Measurements from ENCODE around the gene PANX2. TPM values are rescaled to one million over a fixed set of nuclear protein-coding genes. Genes with fewer than 3 reads are reported as not detected.

Gene PANX2
- total and polyA plus RNA-seq, 9 of the 15 experiments (the other 6 are each of a cell fraction or from before 2014, with no cell fraction given) = 0.01 to 3.9 (median 0.67) TPM; not detected in 1

DNA sequence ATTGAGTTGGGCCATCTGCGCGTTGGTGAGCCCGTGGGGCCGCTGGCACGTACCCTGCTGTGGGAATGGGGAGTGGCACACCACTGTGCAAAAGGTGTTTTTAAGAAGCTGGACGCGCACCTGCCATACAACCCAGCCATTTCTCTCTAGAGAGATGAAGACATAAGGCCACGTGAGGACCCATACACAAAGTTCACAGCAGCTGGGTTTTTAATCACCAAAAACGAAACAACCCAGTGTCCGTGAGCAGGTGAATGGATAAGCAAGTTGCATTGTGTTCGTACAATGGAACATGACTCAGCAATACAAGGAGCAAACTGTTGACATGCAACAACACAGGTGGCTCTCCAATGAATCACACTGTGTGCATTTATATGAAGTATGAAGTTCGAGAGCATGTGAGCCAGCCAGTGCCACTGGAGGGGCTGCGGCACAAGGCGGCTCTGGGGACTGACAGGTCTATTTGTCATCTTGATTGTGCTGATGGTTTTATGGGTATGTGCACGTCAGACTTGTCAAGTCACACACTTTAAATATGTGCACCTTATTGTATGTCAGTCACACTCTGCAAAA is 30.6 kb upstream of the PANX2 start (continued):
- TF ChIP-seq, protein P1, sequence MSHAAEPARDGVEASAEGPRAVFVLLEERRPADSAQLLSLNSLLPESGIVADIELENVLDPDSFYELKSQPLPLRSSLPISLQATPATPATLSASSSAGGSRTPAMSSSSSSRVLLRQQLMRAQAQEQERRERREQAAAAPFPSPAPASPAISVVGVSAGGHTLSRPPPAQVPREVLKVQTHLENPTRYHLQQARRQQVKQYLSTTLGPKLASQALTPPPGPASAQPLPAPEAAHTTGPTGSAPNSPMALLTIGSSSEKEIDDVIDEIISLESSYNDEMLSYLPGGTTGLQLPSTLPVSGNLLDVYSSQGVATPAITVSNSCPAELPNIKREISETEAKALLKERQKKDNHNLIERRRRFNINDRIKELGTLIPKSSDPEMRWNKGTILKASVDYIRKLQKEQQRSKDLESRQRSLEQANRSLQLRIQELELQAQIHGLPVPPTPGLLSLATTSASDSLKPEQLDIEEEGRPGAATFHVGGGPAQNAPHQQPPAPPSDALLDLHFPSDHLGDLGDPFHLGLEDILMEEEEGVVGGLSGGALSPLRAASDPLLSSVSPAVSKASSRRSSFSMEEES (CRISPR knock-in tag; IDR thresholded peaks at IDR 0.05) = no peak
- TF ChIP-seq, protein P2, sequence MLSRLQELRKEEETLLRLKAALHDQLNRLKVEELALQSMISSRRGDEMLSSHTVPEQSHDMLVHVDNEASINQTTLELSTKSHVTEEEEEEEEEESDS (CRISPR knock-in tag; IDR thresholded peaks at IDR 0.05) = no peak
- TF ChIP-seq, protein P3, sequence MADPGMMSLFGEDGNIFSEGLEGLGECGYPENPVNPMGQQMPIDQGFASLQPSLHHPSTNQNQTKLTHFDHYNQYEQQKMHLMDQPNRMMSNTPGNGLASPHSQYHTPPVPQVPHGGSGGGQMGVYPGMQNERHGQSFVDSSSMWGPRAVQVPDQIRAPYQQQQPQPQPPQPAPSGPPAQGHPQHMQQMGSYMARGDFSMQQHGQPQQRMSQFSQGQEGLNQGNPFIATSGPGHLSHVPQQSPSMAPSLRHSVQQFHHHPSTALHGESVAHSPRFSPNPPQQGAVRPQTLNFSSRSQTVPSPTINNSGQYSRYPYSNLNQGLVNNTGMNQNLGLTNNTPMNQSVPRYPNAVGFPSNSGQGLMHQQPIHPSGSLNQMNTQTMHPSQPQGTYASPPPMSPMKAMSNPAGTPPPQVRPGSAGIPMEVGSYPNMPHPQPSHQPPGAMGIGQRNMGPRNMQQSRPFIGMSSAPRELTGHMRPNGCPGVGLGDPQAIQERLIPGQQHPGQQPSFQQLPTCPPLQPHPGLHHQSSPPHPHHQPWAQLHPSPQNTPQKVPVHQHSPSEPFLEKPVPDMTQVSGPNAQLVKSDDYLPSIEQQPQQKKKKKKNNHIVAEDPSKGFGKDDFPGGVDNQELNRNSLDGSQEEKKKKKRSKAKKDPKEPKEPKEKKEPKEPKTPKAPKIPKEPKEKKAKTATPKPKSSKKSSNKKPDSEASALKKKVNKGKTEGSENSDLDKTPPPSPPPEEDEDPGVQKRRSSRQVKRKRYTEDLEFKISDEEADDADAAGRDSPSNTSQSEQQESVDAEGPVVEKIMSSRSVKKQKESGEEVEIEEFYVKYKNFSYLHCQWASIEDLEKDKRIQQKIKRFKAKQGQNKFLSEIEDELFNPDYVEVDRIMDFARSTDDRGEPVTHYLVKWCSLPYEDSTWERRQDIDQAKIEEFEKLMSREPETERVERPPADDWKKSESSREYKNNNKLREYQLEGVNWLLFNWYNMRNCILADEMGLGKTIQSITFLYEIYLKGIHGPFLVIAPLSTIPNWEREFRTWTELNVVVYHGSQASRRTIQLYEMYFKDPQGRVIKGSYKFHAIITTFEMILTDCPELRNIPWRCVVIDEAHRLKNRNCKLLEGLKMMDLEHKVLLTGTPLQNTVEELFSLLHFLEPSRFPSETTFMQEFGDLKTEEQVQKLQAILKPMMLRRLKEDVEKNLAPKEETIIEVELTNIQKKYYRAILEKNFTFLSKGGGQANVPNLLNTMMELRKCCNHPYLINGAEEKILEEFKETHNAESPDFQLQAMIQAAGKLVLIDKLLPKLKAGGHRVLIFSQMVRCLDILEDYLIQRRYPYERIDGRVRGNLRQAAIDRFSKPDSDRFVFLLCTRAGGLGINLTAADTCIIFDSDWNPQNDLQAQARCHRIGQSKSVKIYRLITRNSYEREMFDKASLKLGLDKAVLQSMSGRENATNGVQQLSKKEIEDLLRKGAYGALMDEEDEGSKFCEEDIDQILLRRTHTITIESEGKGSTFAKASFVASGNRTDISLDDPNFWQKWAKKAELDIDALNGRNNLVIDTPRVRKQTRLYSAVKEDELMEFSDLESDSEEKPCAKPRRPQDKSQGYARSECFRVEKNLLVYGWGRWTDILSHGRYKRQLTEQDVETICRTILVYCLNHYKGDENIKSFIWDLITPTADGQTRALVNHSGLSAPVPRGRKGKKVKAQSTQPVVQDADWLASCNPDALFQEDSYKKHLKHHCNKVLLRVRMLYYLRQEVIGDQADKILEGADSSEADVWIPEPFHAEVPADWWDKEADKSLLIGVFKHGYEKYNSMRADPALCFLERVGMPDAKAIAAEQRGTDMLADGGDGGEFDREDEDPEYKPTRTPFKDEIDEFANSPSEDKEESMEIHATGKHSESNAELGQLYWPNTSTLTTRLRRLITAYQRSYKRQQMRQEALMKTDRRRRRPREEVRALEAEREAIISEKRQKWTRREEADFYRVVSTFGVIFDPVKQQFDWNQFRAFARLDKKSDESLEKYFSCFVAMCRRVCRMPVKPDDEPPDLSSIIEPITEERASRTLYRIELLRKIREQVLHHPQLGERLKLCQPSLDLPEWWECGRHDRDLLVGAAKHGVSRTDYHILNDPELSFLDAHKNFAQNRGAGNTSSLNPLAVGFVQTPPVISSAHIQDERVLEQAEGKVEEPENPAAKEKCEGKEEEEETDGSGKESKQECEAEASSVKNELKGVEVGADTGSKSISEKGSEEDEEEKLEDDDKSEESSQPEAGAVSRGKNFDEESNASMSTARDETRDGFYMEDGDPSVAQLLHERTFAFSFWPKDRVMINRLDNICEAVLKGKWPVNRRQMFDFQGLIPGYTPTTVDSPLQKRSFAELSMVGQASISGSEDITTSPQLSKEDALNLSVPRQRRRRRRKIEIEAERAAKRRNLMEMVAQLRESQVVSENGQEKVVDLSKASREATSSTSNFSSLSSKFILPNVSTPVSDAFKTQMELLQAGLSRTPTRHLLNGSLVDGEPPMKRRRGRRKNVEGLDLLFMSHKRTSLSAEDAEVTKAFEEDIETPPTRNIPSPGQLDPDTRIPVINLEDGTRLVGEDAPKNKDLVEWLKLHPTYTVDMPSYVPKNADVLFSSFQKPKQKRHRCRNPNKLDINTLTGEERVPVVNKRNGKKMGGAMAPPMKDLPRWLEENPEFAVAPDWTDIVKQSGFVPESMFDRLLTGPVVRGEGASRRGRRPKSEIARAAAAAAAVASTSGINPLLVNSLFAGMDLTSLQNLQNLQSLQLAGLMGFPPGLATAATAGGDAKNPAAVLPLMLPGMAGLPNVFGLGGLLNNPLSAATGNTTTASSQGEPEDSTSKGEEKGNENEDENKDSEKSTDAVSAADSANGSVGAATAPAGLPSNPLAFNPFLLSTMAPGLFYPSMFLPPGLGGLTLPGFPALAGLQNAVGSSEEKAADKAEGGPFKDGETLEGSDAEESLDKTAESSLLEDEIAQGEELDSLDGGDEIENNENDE (IDR thresholded peaks at IDR 0.05; ENCODE audit: low read depth, low read length) = no peak
- TF ChIP-seq GABPB2 (CRISPR knock-in tag; conservative IDR thresholded peaks at IDR 0.05) (no peak), TCF3 (CRISPR knock-in tag; IDR thresholded peaks at IDR 0.05) (no peak), SOX6 (IDR thresholded peaks at IDR 0.05) (peak; percentile 92), HIVEP1 (CRISPR knock-in tag; IDR thresholded peaks at IDR 0.05) (no peak)
- TF ChIP-seq, protein P4, sequence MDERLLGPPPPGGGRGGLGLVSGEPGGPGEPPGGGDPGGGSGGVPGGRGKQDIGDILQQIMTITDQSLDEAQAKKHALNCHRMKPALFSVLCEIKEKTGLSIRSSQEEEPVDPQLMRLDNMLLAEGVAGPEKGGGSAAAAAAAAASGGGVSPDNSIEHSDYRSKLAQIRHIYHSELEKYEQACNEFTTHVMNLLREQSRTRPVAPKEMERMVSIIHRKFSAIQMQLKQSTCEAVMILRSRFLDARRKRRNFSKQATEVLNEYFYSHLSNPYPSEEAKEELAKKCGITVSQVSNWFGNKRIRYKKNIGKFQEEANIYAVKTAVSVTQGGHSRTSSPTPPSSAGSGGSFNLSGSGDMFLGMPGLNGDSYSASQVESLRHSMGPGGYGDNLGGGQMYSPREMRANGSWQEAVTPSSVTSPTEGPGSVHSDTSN (CRISPR knock-in tag; IDR thresholded peaks at IDR 0.05; ENCODE audit: low read depth) = peak; percentile 34; the same call in 1 of the 2 replicates
- TF ChIP-seq, protein P4 (tag; conservative IDR thresholded peaks at IDR 0.05; ENCODE audit: low read depth) = peak; percentile 96
- TF ChIP-seq, protein P5, sequence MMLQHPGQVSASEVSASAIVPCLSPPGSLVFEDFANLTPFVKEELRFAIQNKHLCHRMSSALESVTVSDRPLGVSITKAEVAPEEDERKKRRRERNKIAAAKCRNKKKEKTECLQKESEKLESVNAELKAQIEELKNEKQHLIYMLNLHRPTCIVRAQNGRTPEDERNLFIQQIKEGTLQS (IDR thresholded peaks at IDR 0.05) = no peak
- TF ChIP-seq, protein P5 (CRISPR knock-in tag; conservative IDR thresholded peaks at IDR 0.05) = no peak
